ENCODE data around the gene TRPM5.
"Not testable (repeated sequence)": the region's sequence is repeated elsewhere in the genome, so short reads cannot be mapped to it uniquely, and the experiment has no call there.

Gene TRPM5

GRCh38 chr11:2443881-2444820 is at the start of gene TRPM5:
Gene TRPM5, minus strand, starts transcription at chr11:2444514. Its CDS starts 21,478 bp downstream, at chr11:2423036.
- DNase-seq, result no peak

GRCh38 chr11:2489083-2489482 is 44.8 kb upstream of the TRPM5 start:
- no peak for DNase-seq

GRCh38 chr11:2488004-2488403 is 43.7 kb upstream of the TRPM5 start:
- DNase-seq, result no peak

- no peak for DNase-seq
Measured at GRCh38 chr11:2484576-2485125, 40.3 kb upstream of the TRPM5 start.

GRCh38 chr11:2483426-2483825 is 39.1 kb upstream of the TRPM5 start:
- no peak for DNase-seq

GRCh38 chr11:2482745-2483144 is 38.4 kb upstream of the TRPM5 start:
- DNase-seq, result no peak

GRCh38 chr11:2482204-2482603 is 37.9 kb upstream of the TRPM5 start:
- no peak for DNase-seq

- DNase-seq, result no peak
Measured at GRCh38 chr11:2481253-2481652, 36.9 kb upstream of the TRPM5 start.

GRCh38 chr11:2480874-2481220 is 36.5 kb upstream of the TRPM5 start:
- no peak for DNase-seq

GRCh38 chr11:2480067-2480873 is 36.0 kb upstream of the TRPM5 start:
- DNase-seq, result not testable (repeated sequence)

- no peak for DNase-seq
Measured at GRCh38 chr11:2477936-2478335, 33.6 kb upstream of the TRPM5 start.

GRCh38 chr11:2477254-2477653 is 32.9 kb upstream of the TRPM5 start:
- DNase-seq, result no peak

- DNase-seq, result no peak
Measured at GRCh38 chr11:2475136-2475918, 31.0 kb upstream of the TRPM5 start.

- DNase-seq, result no peak
Measured at GRCh38 chr11:2474059-2474901, 30.0 kb upstream of the TRPM5 start.

GRCh38 chr11:2473361-2474058 is 29.2 kb upstream of the TRPM5 start:
- no peak for DNase-seq

- DNase-seq, result no peak
Measured at GRCh38 chr11:2472428-2473186, 28.3 kb upstream of the TRPM5 start.

- no peak for DNase-seq
Measured at GRCh38 chr11:2471804-2472096, 27.4 kb upstream of the TRPM5 start.

GRCh38 chr11:2471048-2471803 is 26.9 kb upstream of the TRPM5 start:
- DNase-seq, result no peak

- no peak for DNase-seq
Measured at GRCh38 chr11:2470495-2470894, 26.2 kb upstream of the TRPM5 start.
